Neural progenitor cell (in vitro differentiated cells): Measurements from ENCODE around the gene LRRC28. TPM values are rescaled to one million over a fixed set of nuclear protein-coding genes. Genes with fewer than 3 reads are reported as not detected.
"Not testable (repeated sequence)": the region's sequence is repeated elsewhere in the genome, so short reads cannot be mapped to it uniquely, and the experiment has no call there.

Experiments
- DNase-seq: peaks from one replicate; pipeline ENCODE4 v3.0.0-alpha.2; 2016; ENCODE audit warnings: low spot score
- H2AFZ ChIP-seq: fragments of 200-600 bp; sonication (generic); replicated peaks from 2 replicates; pipeline ENCODE4 v1.6.1; 2016; ENCODE audit warnings: antibody characterized with exemption
- H3F3A ChIP-seq: fragments of 200-600 bp; sonication (generic); 2 replicates; pipeline ENCODE4 v1.6.1; 2016; ENCODE audit warnings: antibody characterized with exemption, low read depth
- H3K27ac ChIP-seq: fragments of 200-600 bp; sonication (generic); 2 replicates; pipeline ENCODE4 v1.5.1; 2016; ENCODE audit warnings: mild to moderate bottlenecking
- H3K27me3 ChIP-seq: fragments of 200-600 bp; sonication (generic); 2 replicates; pipeline ENCODE4 v1.6.1; 2016; ENCODE audit warnings: mild to moderate bottlenecking, moderate library complexity
- H3K36me3 ChIP-seq: fragments of 200-600 bp; sonication (generic); 2 replicates; pipeline ENCODE4 v1.5.1; 2016
- H3K4me1 ChIP-seq: fragments of 200-600 bp; sonication (generic); 2 replicates; pipeline ENCODE4 v1.6.1; 2016; ENCODE audit warnings: mixed run types
- H3K4me2 ChIP-seq: fragments of 200-600 bp; sonication (generic); 2 replicates; pipeline ENCODE4 v1.6.1; 2016
- H3K4me3 ChIP-seq: fragments of 200-600 bp; sonication (generic); 2 replicates; pipeline ENCODE4 v1.5.1; 2016
- H3K79me2 ChIP-seq: fragments of 200-600 bp; sonication (generic); 2 replicates; pipeline ENCODE4 v1.6.1; 2016; ENCODE audit warnings: low read depth
- H3K9ac ChIP-seq: fragments of 200-600 bp; sonication (generic); 2 replicates; pipeline ENCODE4 v1.6.1; 2016
- H3K9me3 ChIP-seq: fragments of 200-600 bp; sonication (generic); 2 replicates; pipeline ENCODE4 v1.5.1; 2016; ENCODE audit warnings: low read depth
- H4K20me1 ChIP-seq: fragments of 200-600 bp; sonication (generic); 2 replicates; pipeline ENCODE4 v1.6.1; 2016; ENCODE audit warnings: low read depth
- H3K27ac Mint-ChIP-seq: 3 replicates; pipeline ENCODE4 v1.8.0; 2021; ENCODE audit warnings: mixed read lengths
- H3K27me3 Mint-ChIP-seq: 2 replicates; pipeline ENCODE4 v1.8.0; 2022; ENCODE audit warnings: low read depth, mild to moderate bottlenecking, inconsistent platforms, moderate library complexity, mixed read lengths; ENCODE audit not compliant: insufficient read depth
- H3K36me3 Mint-ChIP-seq: 3 replicates; pipeline ENCODE4 v1.8.0; 2021; ENCODE audit warnings: mixed read lengths
- H3K4me1 Mint-ChIP-seq: 3 replicates; pipeline ENCODE4 v1.8.0; 2021; ENCODE audit warnings: mixed read lengths
- H3K4me3 Mint-ChIP-seq: 3 replicates; pipeline ENCODE4 v1.8.0; 2021; ENCODE audit warnings: mild to moderate bottlenecking, moderate library complexity, mixed read lengths
- H3K9me3 Mint-ChIP-seq: 3 replicates; pipeline ENCODE4 v1.8.0; 2020; ENCODE audit warnings: mixed read lengths
- CTCF ChIP-seq: fragments of 200-600 bp; sonication (generic); IDR thresholded peaks from 2 replicates; pipeline ENCODE4 v1.5.1; 2017; ENCODE audit warnings: antibody characterized with exemption, mild to moderate bottlenecking
- EZH2 ChIP-seq: fragments of 200-600 bp; sonication (generic); IDR thresholded peaks from 2 replicates; pipeline ENCODE4 v1.6.1; 2017; ENCODE audit warnings: antibody characterized with exemption, mild to moderate bottlenecking, moderate library complexity
- EZH2phosphoT487 ChIP-seq: fragments of 200-600 bp; sonication (generic); IDR thresholded peaks from 2 replicates; pipeline ENCODE4 v1.6.1; 2017; ENCODE audit warnings: antibody characterized with exemption
- total RNA-seq: library from RNA; depleted of rRNA; stranded (reverse); fragments of >200 nt; gene quantifications from 2 replicates; pipeline ENCODE4 v1.2.3, GENCODE V29; 2015; ENCODE audit warnings: low replicate concordance

Gene LRRC28
- total RNA-seq, 1 donor from 2014 or later: 34.5 TPM

GRCh38 chr15:99393641-99394040, 142.4 kb downstream of the LRRC28 start:
- no peaks in the 10 kb centered on the region for H3K27me3 ChIP-seq
- no peaks in the 10 kb centered on the region for H3K79me2 ChIP-seq
- H3K9ac ChIP-seq: no peak overlapping the region
- H3K4me2 ChIP-seq: no peak overlapping the region
- H3K27me3 Mint-ChIP-seq: no peaks in the 10 kb centered on the region
- no peaks in the 10 kb centered on the region for H3F3A ChIP-seq
- no peaks in the 10 kb centered on the region for H3K9me3 ChIP-seq
- no peak overlapping the region for H3K27ac Mint-ChIP-seq
- H3K4me3 ChIP-seq: no peak overlapping the region
- H3K9me3 Mint-ChIP-seq: peaks cover 3% of the 10 kb centered on the region
- no peak overlapping the region for H2AFZ ChIP-seq
- DNase-seq: no peak
- H3K36me3 Mint-ChIP-seq: no peaks in the 10 kb centered on the region
- no peak overlapping the region for H3K27ac ChIP-seq
- no peaks in the 10 kb centered on the region for H3K4me1 ChIP-seq
- no peak overlapping the region for H3K4me3 Mint-ChIP-seq
- no peaks in the 10 kb centered on the region for H3K36me3 ChIP-seq
- H3K4me1 Mint-ChIP-seq: no peaks in the 10 kb centered on the region
- no peaks in the 10 kb centered on the region for H4K20me1 ChIP-seq
- TF ChIP-seq CTCF (no peak), EZH2 (no peak), EZH2phosphoT487 (no peak)

- no peaks in the 10 kb centered on the region for H3K4me1 ChIP-seq
- H3F3A ChIP-seq: no peaks in the 10 kb centered on the region
- H2AFZ ChIP-seq: peak overlapping the region; percentile 20
- TF ChIP-seq EZH2 (no peak), CTCF (no peak), EZH2phosphoT487 (no peak)
- no peak overlapping the region for H3K4me3 ChIP-seq
- H3K4me3 Mint-ChIP-seq: no peak overlapping the region
- peaks cover 4% of the 10 kb centered on the region for H3K4me1 Mint-ChIP-seq
- no peaks in the 10 kb centered on the region for H3K36me3 ChIP-seq
- H3K4me2 ChIP-seq: no peak overlapping the region
- H4K20me1 ChIP-seq: no peaks in the 10 kb centered on the region
- no peaks in the 10 kb centered on the region for H3K9me3 ChIP-seq
- no peak overlapping the region for H3K27ac Mint-ChIP-seq
- no peaks in the 10 kb centered on the region for H3K79me2 ChIP-seq
- H3K27me3 Mint-ChIP-seq: peaks cover 2% of the 10 kb centered on the region
- no peaks in the 10 kb centered on the region for H3K36me3 Mint-ChIP-seq
- H3K9ac ChIP-seq: no peak overlapping the region
- no peak overlapping the region for H3K27ac ChIP-seq
- DNase-seq: no peak
- H3K27me3 ChIP-seq: no peaks in the 10 kb centered on the region
- H3K9me3 Mint-ChIP-seq: peaks cover 3% of the 10 kb centered on the region
Measured at GRCh38 chr15:99396375-99396774, 145.1 kb downstream of the LRRC28 start.

GRCh38 chr15:99399061-99399460, 147.8 kb downstream of the LRRC28 start:
- Histone ChIP-seq H3K4me1 (no peaks in the 10 kb centered on the region), H3K36me3 (no peaks in the 10 kb centered on the region), H3K4me2 (no peak overlapping the region), H3K9ac (no peak overlapping the region), H3F3A (no peaks in the 10 kb centered on the region), H2AFZ (peak overlapping the region; percentile 50), H3K79me2 (no peaks in the 10 kb centered on the region), H3K27ac (no peak overlapping the region), H4K20me1 (no peaks in the 10 kb centered on the region), H3K4me3 (no peak overlapping the region), H3K27me3 (no peaks in the 10 kb centered on the region), H3K9me3 (no peaks in the 10 kb centered on the region)
- Mint-ChIP-seq H3K27me3 (peaks cover 2% of the 10 kb centered on the region), H3K36me3 (no peaks in the 10 kb centered on the region), H3K4me1 (peaks cover 22% of the 10 kb centered on the region), H3K27ac (peak overlapping the region; percentile 19), H3K9me3 (no peaks in the 10 kb centered on the region), H3K4me3 (no peak overlapping the region)
- TF ChIP-seq EZH2phosphoT487 (no peak), EZH2 (no peak)
- DNase-seq: no peak

- peaks cover 24% of the 10 kb centered on the region for H3K4me1 Mint-ChIP-seq
- Histone ChIP-seq H3F3A (no peaks in the 10 kb centered on the region), H3K27ac (no peak overlapping the region), H4K20me1 (no peaks in the 10 kb centered on the region), H3K79me2 (no peaks in the 10 kb centered on the region), H3K4me2 (no peak overlapping the region), H3K36me3 (no peaks in the 10 kb centered on the region), H3K4me3 (no peak overlapping the region), H2AFZ (no peak overlapping the region), H3K27me3 (no peaks in the 10 kb centered on the region), H3K9me3 (no peaks in the 10 kb centered on the region), H3K9ac (no peak overlapping the region), H3K4me1 (no peaks in the 10 kb centered on the region)
- DNase-seq: no peak
- TF ChIP-seq CTCF: no peak
- TF ChIP-seq EZH2: no peak
- TF ChIP-seq EZH2phosphoT487: no peak
- H3K27me3 Mint-ChIP-seq: peaks cover 2% of the 10 kb centered on the region
- no peak overlapping the region for H3K27ac Mint-ChIP-seq
- no peaks in the 10 kb centered on the region for H3K9me3 Mint-ChIP-seq
- no peaks in the 10 kb centered on the region for H3K36me3 Mint-ChIP-seq
- H3K4me3 Mint-ChIP-seq: no peak overlapping the region
Measured at GRCh38 chr15:99399618-99400017, 148.3 kb downstream of the LRRC28 start.

- not testable (repeated sequence) for H3F3A ChIP-seq, H3K4me3 Mint-ChIP-seq, H3K27me3 ChIP-seq, H3K9ac ChIP-seq, H4K20me1 ChIP-seq, DNase-seq, H2AFZ ChIP-seq, H3K36me3 Mint-ChIP-seq, H3K9me3 Mint-ChIP-seq, H3K4me2 ChIP-seq, H3K79me2 ChIP-seq, H3K36me3 ChIP-seq, H3K9me3 ChIP-seq, H3K27ac Mint-ChIP-seq, H3K4me3 ChIP-seq, H3K27ac ChIP-seq, H3K4me1 ChIP-seq, H3K27me3 Mint-ChIP-seq
- peaks cover 26% of the 10 kb centered on the region for H3K4me1 Mint-ChIP-seq
Measured at GRCh38 chr15:99401216-99401615, 149.9 kb downstream of the LRRC28 start.
